HG03469 (cell line): ENCODE data around the gene ARL17B.
"Not testable (repeated sequence)": the region's sequence is repeated elsewhere in the genome, so short reads cannot be mapped to it uniquely, and the experiment has no call there.

Experiments used
- ATAC-seq: cut with Tn5 transposase; IDR thresholded peaks from one replicate; pipeline ENCODE4 v1.9.1; 2021; ENCODE audit warnings: mild to moderate bottlenecking, moderate library complexity, moderate number of reproducible peaks; ENCODE audit not compliant: unreplicated experiment

ARL17B gene

GRCh38 chr17:46361755-46362154 is at the start of gene ARL17B:
Gene ARL17B, minus strand, starts transcription at chr17:46361766. Its CDS starts 3,369 bp downstream, at chr17:46358397.
- peak; percentile 41 for ATAC-seq

DNA sequence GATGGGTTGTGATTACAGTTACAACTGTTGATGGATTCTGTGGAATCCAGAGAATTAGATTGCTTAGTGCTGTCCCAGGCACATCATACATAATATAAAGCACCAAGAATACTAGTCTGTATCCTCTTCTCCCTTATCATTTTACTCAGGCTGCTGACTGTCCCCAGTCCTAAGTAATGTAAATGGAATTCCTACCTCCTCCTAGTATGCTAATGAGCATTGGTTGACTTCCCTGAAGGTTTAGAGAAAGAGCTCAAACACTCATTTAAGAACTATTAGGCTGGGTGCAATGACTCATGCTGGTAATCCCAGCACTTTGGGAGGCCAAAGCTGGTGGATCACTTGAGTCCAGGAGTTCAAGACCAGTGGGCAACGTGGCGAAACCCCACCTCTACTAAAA is 48.3 kb upstream of the ARL17B start:
- not testable (repeated sequence) for ATAC-seq

DNA sequence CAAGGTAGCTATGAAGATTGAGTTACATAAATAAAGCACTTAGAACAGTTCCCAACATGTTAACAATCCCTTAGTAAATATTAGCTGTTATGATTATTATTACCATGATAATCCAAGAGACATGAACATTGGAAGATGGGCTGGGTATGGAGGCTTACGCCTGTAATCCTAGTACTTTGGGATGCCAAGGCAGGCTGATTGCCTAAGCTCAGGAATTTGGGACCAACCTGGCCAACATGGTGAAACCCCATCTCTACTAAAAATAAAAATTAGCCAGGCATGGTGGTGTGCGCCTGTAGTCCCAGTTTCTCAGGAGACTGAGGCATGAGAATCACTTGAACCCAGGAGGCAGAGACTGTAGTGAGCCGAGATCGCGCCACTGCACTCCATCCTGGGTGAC is 45.6 kb upstream of the ARL17B start:
- not testable (repeated sequence) for ATAC-seq

DNA sequence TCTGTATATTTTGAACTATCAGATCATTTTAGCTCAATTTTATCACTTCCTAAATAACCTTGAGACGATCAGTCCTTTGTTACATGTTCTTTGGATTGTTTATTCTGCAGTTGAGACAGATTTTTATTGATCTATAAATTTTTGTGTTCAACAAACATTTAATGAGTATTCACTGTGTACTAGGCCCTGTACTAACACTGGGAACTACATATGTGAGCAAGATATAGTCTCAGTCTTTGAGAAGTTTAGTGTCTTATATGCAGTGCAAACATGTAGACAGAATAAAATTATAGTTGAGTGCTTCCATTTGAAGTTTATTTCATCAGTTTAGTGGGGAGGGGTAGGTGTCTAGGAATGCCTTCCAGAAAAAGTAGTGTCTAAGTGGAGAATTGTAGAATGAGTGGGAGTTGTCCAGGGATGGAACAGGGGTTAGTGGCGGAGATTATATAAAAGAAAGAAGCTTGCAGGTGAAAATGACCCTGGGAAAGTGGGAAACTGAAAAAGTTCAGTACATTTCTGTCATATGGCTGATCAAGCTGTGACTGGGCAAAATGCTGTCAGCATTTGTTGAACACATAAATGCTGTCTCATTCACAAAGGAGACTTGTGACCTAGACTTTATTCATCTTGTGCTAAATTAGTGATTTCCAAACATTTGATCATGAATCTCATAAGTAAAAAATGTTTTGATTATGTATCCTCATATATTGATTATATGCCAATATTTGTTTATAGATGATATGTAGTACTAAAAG is 39.6 kb upstream of the ARL17B start:
- not testable (repeated sequence) for ATAC-seq

DNA sequence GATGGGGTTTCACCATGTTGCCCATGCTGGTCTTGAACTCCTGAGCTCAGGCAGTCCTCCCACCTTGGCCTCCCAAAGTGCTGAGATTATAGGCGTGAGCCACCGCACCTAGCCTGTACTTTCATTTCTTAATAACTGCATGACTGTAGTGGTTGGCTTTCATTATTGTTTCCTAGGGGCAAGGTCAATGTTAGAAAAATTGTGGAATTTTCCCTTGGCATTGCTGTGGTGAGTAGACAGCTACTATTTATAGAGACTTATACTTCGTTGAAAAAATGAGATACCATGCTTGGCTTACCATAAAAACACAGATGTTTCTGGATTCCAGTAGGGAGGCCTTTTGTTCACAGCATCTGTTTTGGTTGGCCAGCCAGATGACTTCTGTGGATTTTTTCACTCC is 39.0 kb upstream of the ARL17B start:
- ATAC-seq, result not testable (repeated sequence)

GRCh38 chr17:46399993-46400392 is 38.4 kb upstream of the ARL17B start:
- not testable (repeated sequence) for ATAC-seq

DNA sequence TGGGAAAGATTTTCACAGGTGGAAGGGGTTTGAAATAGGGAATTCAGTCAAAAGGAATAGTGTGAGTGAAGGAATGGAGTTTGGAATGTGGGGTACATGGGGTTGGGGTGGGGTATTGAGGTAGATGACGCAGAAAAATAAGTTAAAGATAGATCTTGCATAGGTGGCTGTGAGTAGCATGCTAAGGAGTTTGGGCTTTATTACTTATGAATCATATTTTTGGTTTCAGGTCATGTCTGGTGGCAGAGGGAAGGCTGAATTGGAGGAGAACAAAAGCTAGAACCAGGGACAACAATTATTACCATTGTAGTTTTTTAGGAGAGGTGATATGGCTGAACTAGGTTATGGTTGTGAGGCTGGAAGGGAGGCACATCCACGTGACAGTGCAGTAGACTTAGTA is 34.7 kb upstream of the ARL17B start:
- not testable (repeated sequence) for ATAC-seq

- ATAC-seq, result not testable (repeated sequence)
These were observed 32.1 kb upstream of the ARL17B start for GRCh38 chr17:46393702-46394101.

DNA sequence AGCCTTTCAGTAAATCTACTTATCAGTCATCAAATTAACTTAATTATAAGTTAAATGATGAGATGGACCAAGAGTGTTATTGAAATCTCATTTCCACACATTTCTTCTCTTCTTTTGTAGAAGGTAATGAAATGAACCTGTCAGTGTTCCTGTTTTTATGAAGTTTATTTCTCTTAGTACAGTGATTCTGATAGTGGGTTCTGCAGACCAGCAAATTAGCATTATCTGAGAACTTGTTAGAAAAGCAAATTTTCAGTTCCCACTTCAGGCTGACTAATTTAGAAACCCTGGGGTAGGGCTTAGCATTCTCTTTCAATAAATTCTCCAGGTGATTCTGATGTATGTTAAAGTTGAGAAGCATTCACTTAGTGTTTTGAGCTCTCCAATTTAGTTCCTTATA is 23.9 kb upstream of the ARL17B start:
- not testable (repeated sequence) for ATAC-seq

GRCh38 chr17:46383118-46383517 is 21.6 kb upstream of the ARL17B start:
- not testable (repeated sequence) for ATAC-seq

GRCh38 chr17:46373418-46373817 is 11.9 kb upstream of the ARL17B start:
- not testable (repeated sequence) for ATAC-seq

GRCh38 chr17:46372236-46373229 is 11.0 kb upstream of the ARL17B start:
- peak; percentile 50 for ATAC-seq

GRCh38 chr17:46367520-46367919 is 6.0 kb upstream of the ARL17B start:
- not testable (repeated sequence) for ATAC-seq

DNA sequence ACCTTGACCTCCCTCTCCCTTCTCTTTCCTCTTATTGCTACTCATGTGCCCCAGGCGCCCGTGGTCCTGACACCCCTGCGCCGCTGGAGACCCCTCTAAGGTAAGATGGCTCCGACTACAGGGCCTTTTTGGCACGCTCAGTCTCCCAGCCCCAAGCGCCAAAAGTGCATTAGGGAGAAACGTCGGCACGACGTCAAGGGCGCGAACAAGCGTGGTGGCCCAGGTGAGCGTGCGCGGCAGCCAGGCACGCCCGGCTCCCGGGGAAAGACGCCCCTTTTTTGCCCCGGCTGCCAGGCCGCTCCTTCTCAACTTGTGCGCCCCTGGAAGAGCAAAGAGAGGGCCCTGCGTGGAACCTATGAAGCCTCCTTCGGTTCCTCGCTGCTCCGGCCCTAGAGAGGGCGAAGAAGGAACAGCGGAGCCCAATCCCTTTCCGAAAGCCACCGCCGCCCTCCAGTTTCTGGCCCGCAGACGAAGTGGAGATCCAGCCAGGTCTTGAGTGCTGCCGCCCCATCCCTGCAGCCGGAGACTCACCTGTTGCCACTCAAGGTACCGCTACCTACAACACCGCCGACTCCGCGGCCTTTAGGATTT is 326 bp downstream of the ARL17B start:
- peak; percentile 32 for ATAC-seq

DNA sequence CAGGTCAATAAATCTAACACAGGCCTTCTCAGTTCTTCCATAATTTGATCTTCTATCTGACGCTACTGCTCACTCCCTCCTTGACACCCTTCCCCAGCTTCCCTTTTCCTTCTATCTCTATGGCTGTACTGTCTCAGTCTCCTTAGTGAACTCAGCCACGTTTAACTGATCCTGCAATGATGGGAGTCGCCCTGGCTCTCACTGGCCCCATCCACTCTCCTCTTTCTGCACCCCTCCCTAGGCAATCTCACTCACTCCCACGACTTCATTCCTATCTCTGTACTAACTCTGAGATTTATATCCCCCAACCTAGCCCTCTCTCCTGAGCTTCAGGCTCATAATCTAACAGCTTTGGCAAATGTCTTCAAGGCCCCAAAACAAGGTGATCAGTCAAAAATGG is 7.7 kb downstream of the ARL17B start:
- ATAC-seq, result not testable (repeated sequence)

DNA sequence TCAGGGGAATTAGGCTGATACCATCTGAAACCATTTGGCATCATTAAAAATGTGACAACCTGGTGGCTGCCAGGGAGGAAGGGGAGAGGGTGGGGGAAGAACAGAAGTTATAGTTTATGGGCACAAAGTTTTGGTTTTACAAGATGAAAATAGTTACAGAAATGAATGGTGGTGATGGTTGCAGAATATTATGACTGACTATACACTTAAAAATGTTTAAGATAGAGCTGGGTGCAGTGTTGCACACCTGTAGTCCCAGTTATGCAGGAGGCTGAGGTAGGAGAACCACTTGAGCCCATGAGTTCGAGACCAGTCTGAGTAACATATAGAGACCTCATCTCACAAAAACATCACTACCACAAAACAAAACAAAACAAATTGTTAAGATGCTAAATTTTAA is 12.5 kb downstream of the ARL17B start:
- not testable (repeated sequence) for ATAC-seq

GRCh38 chr17:46348345-46348744 is 13.2 kb downstream of the ARL17B start:
- not testable (repeated sequence) for ATAC-seq

DNA sequence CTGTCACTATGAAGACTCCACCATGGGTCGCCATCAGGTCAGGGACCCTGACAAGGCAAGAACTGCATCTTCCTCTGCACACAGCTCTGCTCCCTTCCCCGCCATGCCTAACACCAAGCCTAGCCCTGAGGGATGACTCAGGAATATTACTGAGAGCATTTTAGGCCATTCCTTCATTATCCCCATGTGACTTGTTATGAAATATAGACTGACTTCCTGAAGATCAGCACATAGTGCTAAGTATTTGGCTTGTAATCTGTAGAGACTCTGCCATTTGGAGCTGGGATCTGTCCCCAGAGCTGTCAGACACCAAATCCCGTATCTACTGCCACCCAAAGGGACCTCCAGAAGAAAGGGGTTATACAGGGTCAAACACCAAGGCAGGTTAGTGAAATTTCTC is 19.4 kb downstream of the ARL17B start:
- not testable (repeated sequence) for ATAC-seq

GRCh38 chr17:46341220-46341619 is 20.3 kb downstream of the ARL17B start:
- not testable (repeated sequence) for ATAC-seq

DNA sequence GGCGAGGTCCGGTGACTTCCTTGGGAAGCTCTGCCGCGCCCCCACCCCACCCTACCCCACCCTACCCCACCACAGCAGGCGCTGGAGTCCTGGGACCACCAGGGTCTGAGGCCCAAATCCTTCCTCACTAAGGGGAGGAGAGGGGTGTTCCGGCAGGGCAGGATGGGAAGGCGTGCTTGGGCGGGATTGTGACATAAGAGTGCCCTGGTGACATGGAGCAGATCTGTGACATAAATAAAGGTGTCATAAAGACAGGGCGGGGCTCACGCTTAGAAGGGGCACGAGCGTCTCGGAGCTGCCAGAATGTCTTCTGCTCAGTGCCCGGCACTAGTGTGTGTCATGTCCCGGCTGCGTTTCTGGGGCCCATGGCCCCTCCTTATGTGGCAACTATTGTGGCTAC is 66.7 kb downstream of the ARL17B start, which contains the start of gene LRRC37A:
Gene LRRC37A (plus strand): TSS at position 301 of the 400 bp plus-strand sequence. CDS start 3 bp downstream, at position 304.
- not testable (repeated sequence) for ATAC-seq

- ATAC-seq, result not testable (repeated sequence)
These were observed 69.9 kb downstream of the ARL17B start for GRCh38 chr17:46291618-46292017.
